GM12878 (cell line): Measurements from ENCODE around the gene NUP214. TPM values are rescaled to one million over a fixed set of nuclear protein-coding genes. Genes with fewer than 3 reads are reported as not detected.

ENCODE experiments used
- ATAC-seq: fragments of 200-7000 bp; cut with Tn5 transposase; 3 replicates; pipeline ENCODE4 v1.9.1; 2020; ENCODE audit warnings: mild to moderate bottlenecking, moderate library complexity
- BruUV-seq: library from RNA; stranded (reverse); fragments of 400-500 nt; replicated peaks from 2 replicates; lab custom pipeline; 2021; lab: Mats Ljungman, UMichigan
- CTCF ChIA-PET: fragments of 300-600 bp; sonication (Branson Sonifier 250); formaldehyde crosslinking; extraction: SDS; loops from one replicate; lab custom pipeline; 2021; ENCODE audit warnings: inconsistent platforms; lab: Yijun Ruan, JAX
- POLR2A ChIA-PET: fragments of 350-600 bp; formaldehyde crosslinking; extraction: SDS; loops from one replicate; lab custom pipeline; 2021; ENCODE audit warnings: inconsistent platforms; lab: Charles Lee
- RAD21 ChIA-PET: fragments of 300-600 bp; sonication (Branson Sonifier 250); formaldehyde crosslinking; loops from one replicate; lab custom pipeline; 2023; ENCODE audit warnings: antibody characterized with exemption; ENCODE audit not compliant: unreplicated experiment; lab: Charles Lee
- SMC1A ChIA-PET: fragments of 300-600 bp; sonication (Branson Sonifier 250); formaldehyde crosslinking; loops from one replicate; lab custom pipeline; 2023; ENCODE audit not compliant: unreplicated experiment, uncharacterized antibody; lab: Charles Lee
- DNase-seq: peaks from one replicate; pipeline ENCODE4 v3.0.0-alpha.2; 2011; ENCODE audit warnings: low read depth, low spot score
- FAIRE-seq: peaks from 3 replicates; lab custom pipeline; 2011; peaks lifted over from hg19 to GRCh38; lab: Jason Lieb, UNC
- H2AFZ ChIP-seq: 2 replicates; pipeline ENCODE4 v1.6.0; 2011; ENCODE audit warnings: low read depth, low read length, control low read depth; ENCODE audit not compliant: control insufficient read depth
- H3K27ac ChIP-seq: 2 replicates; pipeline ENCODE4 v1.5.1; 2011; ENCODE audit warnings: control low read depth; ENCODE audit not compliant: control insufficient read depth, insufficient read depth
- H3K27me3 ChIP-seq, 2 experiments: replicated peaks in 1 of 2; 2 replicates each; pipeline versions ENCODE4 v1.6.0 to v1.6.1; 2011; ENCODE audit warnings: low read length in 1 of 2; ENCODE audit not compliant: control insufficient read depth in 2 of 2, insufficient read depth in 2 of 2
- H3K36me3 ChIP-seq, 2 experiments: 2 replicates each; pipeline ENCODE4 v1.5.1; 2011; ENCODE audit warnings: low read length in 1 of 2; ENCODE audit not compliant: control insufficient read depth in 2 of 2, insufficient read depth in 2 of 2
- H3K4me1 ChIP-seq: 2 replicates; pipeline ENCODE4 v1.6.1; 2011; ENCODE audit warnings: mild to moderate bottlenecking, low read length, moderate library complexity, mixed read lengths; ENCODE audit not compliant: control insufficient read depth, insufficient read depth
- H3K4me2 ChIP-seq: 2 replicates; pipeline ENCODE4 v1.6.0; 2011; ENCODE audit warnings: control low read depth; ENCODE audit not compliant: control insufficient read depth, insufficient read depth
- H3K4me3 ChIP-seq: fragments of 200-600 bp; sonication (generic); 2 replicates; pipeline ENCODE4 v1.5.1; 2016
- H3K79me2 ChIP-seq: 2 replicates; pipeline ENCODE4 v1.6.0; 2011; ENCODE audit warnings: low read length; ENCODE audit not compliant: control insufficient read depth, insufficient read depth
- H3K9ac ChIP-seq: 2 replicates; pipeline ENCODE4 v1.8.0; 2011; ENCODE audit warnings: low read length, control low read depth, mixed read lengths; ENCODE audit not compliant: control insufficient read depth, insufficient read depth
- H3K9me3 ChIP-seq: replicated peaks from 3 replicates; pipeline ENCODE4 v1.5.1; 2011; ENCODE audit warnings: mild to moderate bottlenecking, low read length; ENCODE audit not compliant: control insufficient read depth, insufficient read depth
- H4K20me1 ChIP-seq: 2 replicates; pipeline ENCODE4 v1.6.0; 2011; ENCODE audit not compliant: control insufficient read depth, insufficient read depth
- DPF2 ChIP-seq: fragments of 450-650 bp; IDR thresholded peaks from 2 replicates; pipeline ENCODE4 v1.6.1; 2017; ENCODE audit warnings: mild to moderate bottlenecking
- E2F4 ChIP-seq: IDR thresholded peaks from 2 replicates; pipeline ENCODE4 v1.6.1; 2012; ENCODE audit warnings: low read depth, low read length, improper control_type of control experiment
- ELK1 ChIP-seq: IDR thresholded peaks from 2 replicates; pipeline ENCODE4 v1.6.1; 2012; ENCODE audit warnings: low read depth, low read length, improper control_type of control experiment
- HDAC2 ChIP-seq: fragments of 200-600 bp; sonication (generic); IDR thresholded peaks from 2 replicates; pipeline ENCODE4 v1.6.1; 2017
- MEF2B ChIP-seq: fragments of 450-650 bp; IDR thresholded peaks from 2 replicates; pipeline ENCODE4 v1.6.1; 2018; ENCODE audit warnings: mild to moderate bottlenecking, moderate library complexity; ENCODE audit not compliant: partially characterized antibody, poor library complexity, severe bottlenecking
- PRDM15 ChIP-seq: fragments of 450-650 bp; formaldehyde crosslinking; IDR thresholded peaks from 2 replicates; pipeline ENCODE4 v1.4.0; 2020; ENCODE audit warnings: mild to moderate bottlenecking, moderate library complexity
- RELA ChIP-seq: fragments of 450-650 bp; IDR thresholded peaks from 2 replicates; pipeline ENCODE4 v1.8.0; 2014; ENCODE audit warnings: borderline replicate concordance; ENCODE audit not compliant: partially characterized antibody
- TARDBP ChIP-seq: IDR thresholded peaks from 2 replicates; pipeline ENCODE4 v1.6.1; 2016; ENCODE audit warnings: borderline replicate concordance
- WGBS: methylation state at CpG from one replicate; pipeline ENCODE4 v1.1.6; 2016; ENCODE audit warnings: low lambda C conversion rate; ENCODE audit not compliant: insufficient replicate concordance, insufficient coverage; ENCODE audit errors: missing lambda C conversion rate; 5-methylcytosine and 5-hydroxymethylcytosine counted together
- in situ Hi-C: fragments of 300-500 bp; cut with MboI; formaldehyde crosslinking; loops from 9 replicates; pipeline ENCODE4 v1.14.3; 2018; ENCODE audit warnings: mixed read lengths
- intact Hi-C: fragments of 100-400 bp; cut with micrococcal nuclease; formaldehyde crosslinking; loops from one replicate; pipeline ENCODE4 v1.14.2; 2022; ENCODE audit not compliant: unreplicated experiment
- polyA plus RNA-seq, 11 experiments: library from polyadenylated mRNA; depleted of rRNA in 4 of 11; unstranded in 6 of 11; stranded (reverse) in 5 of 11; fragments of >200 nt; fragmentation: Nextera tagmentation in 4 of 11; fragmentation: Illumina TruSeq in 1 of 11; extraction: Ambion mirVana in 4 of 11; extraction: Trizol in 1 of 11; gene quantifications; 1 replicate in 1 of 11; 2 replicates in 10 of 11; pipeline versions ENCODE4 v1.2.1 to v1.2.3, GENCODE V29; 2011 to 2016; ENCODE audit warnings: inconsistent platforms in 2 of 11, missing spikeins in 2 of 11, low read depth in 1 of 11
- total RNA-seq, 4 experiments: library from RNA; depleted of rRNA in 3 of 4; stranded (reverse); fragments of >200 nt in 3 of 4; fragmentation: Illumina TruSeq in 1 of 4; extraction: Trizol in 1 of 4; gene quantifications; 2 replicates each; pipeline versions ENCODE4 v1.2.1 to v1.2.3, GENCODE V29; 2013 to 2021

NUP214 gene
- total and polyA plus RNA-seq, 10 of the 15 experiments (the other 5 are each of a cell fraction or from before 2014, with no cell fraction given): 11.7 to 53.8 (median 17.6) TPM

- in situ Hi-C loops (loop anchor here (25.0 kb wide), 2 partner anchors 1422 to 1878 kb away; partner anchors contain the start of genes C9orf78 and USP20), intact Hi-C loops (no loop called here)
- Histone ChIP-seq H3K27ac (no peak overlapping the region), H4K20me1 (no peaks in the 10 kb centered on the region), H3K27me3 (no peaks in the 10 kb centered on the region), H3K4me3 (no peak overlapping the region), H3K36me3 (peaks cover 20 to 31% of the 10 kb centered on the region in 2 experiments), H3K79me2 (peaks cover 21% of the 10 kb centered on the region), H3K9ac (no peak overlapping the region), H3K9me3 (no peaks in the 10 kb centered on the region), H3K4me1 (peaks cover 42% of the 10 kb centered on the region), H3K4me2 (no peak overlapping the region), H2AFZ (no peak overlapping the region)
- SMC1A ChIA-PET: no interaction called here
- 92% methylated on average over 12 of the region's 12 CpGs for WGBS
- TF ChIP-seq ELK1 (no peak), DPF2 (no peak), HDAC2 (no peak), RELA (no peak), MEF2B (no peak), PRDM15 (CRISPR knock-in tag) (no peak), E2F4 (no peak), TARDBP (no peak)
- CTCF ChIA-PET: interaction anchor here (0.7 to 11.0 kb wide), 2 partner anchors 13 to 382 kb away, joined by 3 to 151 read pairs; partner anchors contain the start of gene FAM78A
- POLR2A ChIA-PET: interaction anchor here (13.4 kb wide), 1 partner anchor 12 kb away, joined by 267 read pairs; the partner anchor contains the start of gene FAM78A
- FAIRE-seq: no peak
- RAD21 ChIA-PET: interaction anchor here (9.6 kb wide), 1 partner anchor 12 kb away, joined by 181 read pairs; the partner anchor contains the start of gene FAM78A
- ATAC-seq: no peak
- DNase-seq: no peak
- BruUV-seq: no TSS peak
These were observed 134.1 kb downstream of the NUP214 start for GRCh38 chr9:131259432-131259898.
